Stimulated activated CD4-positive, alpha-beta T cell treated with anti-CD3 and anti-CD28 coated beads, Interleukin-4, amount 100 ng/mL, for 1 hour (primary cell): ENCODE results near the gene TMEM92.

Source experiments
- DNase-seq: peaks from one replicate; pipeline ENCODE4 v3.0.0-alpha.2; 2020

The TMEM92 gene

GRCh38 chr17:50274142-50274896 is at the start of gene TMEM92:
Gene TMEM92, plus strand, starts transcription at chr17:50274466. Its CDS starts 36 bp downstream, at chr17:50274502.
- no peak for DNase-seq

DNA sequence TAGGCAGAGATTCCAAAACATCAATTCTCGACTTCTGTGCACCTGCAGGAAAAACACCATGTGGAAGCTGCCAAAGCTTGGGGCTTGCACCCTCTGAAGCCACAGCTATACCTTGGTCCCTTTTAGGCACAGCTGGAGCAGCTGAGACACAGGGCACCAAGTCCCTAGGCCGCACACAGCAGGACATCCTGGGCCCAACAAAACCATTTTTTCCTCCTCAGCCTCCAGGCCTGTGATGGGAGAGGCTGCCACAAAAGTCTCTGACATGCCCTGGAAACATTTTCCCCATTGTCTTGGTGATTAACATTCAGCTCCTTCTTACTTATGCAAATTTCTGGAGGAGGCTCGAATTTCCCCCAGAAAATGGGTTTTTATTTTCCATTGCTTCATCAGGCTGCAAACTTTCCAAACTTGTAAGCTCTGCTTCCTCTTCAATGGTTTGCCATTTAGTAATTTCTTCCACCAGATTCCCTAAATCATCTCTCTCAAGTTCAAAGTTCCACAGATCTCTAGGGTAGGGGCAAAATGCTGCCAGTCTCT is 48.5 kb upstream of the TMEM92 start:
- no peak for DNase-seq

- DNase-seq = no peak
Measured at GRCh38 chr17:50234581-50234980, 39.7 kb upstream of the TMEM92 start.

DNA sequence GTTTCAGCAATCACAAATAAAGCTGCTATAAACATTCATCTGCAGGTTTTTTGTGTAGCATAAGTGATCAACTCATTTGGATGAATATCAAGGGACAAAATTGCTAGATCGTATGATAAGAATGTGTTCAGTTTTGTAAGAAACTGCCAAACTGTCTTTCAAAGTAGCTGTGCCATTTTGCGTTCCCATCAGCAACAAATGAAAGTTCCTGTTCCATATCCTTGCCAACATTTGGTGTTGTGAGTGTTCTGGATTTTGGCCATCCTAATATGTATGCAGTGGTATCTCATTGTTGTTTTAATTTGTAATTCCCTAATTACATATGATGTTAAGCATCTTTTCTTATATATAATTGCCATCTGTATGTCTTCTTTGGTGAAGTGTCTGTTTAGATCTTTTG is 36.4 kb upstream of the TMEM92 start:
- DNase-seq = no peak

DNA sequence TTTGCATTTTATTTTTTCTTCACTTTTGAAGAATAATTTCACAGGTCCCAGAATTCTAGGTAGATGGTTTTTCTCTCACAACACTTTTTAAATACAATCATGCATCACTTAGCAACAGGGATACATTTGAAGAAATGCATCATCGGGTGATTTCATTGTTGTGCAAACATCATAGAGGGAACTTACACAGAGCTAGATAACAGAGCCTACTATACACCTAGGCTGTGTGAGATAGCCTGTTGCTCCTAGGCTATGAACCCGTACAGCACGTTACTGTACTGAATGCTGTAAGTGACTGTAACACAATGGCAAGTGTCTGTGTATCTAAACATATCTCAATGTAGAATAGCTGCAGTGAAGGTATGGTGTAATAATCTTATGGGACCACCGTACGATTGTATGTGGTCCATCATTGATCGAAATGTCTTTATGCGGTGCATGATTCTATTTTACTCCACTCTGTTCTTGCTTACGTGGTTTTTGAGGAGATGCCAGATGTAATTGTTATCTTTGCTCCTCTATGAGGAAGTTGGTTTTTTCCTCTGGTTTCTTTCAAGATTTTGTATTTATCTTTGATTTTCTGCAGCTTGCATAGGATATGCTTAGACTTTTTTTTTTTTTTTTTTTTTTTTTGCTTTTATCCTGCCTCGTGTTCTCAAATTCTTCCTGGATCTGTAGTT is 35.5 kb upstream of the TMEM92 start:
- no peak for DNase-seq

- DNase-seq = no peak
Measured at GRCh38 chr17:50239937-50240336, 34.3 kb upstream of the TMEM92 start.

DNA sequence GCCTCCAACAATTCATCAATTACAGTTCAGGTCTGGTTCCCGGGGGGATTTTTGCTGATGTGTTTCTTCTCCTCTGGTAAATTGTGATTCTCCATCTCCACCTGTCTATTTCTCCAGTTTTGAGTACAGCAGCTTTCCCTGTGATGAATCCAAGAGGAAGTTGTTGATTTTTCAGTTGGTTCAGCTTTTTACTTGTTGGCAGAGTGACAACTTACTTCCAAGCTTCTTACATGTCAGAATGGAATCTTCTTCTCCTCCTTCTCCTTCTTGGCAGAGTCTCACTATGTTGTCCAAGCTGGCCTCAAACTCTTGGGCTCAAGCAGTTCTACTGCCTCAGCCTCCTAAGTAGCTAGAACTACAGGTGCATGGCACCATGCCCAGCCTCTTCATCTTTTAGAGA is 33.4 kb upstream of the TMEM92 start:
- DNase-seq = no peak

GRCh38 chr17:50241431-50241830 is 32.8 kb upstream of the TMEM92 start:
- no peak for DNase-seq

DNA sequence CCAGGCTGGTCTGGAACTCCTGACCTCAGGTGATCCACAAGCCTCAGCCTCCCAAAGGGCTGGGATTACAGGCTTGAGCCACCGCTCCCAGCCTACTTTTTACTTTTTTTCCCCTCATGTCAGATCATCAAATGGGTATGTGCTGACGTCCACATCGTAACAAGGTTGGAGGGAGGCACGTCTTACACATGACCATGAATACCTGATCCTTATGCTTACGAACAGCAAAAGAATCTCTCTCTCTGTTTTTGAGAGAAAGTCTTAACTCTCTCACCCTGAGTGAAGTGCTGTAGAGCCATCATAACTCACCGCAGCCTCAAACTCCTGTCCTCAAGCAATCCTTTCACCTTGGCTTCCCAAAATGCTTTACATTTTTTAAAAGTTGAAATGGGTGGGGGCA is 29.5 kb upstream of the TMEM92 start:
- DNase-seq = no peak

DNA sequence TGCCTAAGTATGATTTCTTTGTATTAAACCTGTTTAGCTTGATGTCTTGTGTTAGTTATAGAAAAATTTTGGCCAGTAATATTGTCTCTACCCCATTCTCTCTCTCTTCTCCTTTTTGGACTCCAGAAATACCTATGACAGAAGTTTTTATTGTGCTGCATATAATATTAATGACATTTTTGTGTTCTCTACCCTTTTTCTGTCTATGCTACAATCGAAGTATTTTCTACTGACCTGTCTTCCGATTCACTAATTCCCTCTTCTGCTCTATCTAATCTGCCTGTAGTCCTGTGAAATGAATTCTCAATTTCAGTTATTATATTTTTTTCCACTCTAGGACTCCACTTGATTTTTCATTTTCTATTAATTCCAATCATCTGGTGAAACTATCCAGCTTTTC is 26.0 kb upstream of the TMEM92 start:
- no peak for DNase-seq

DNA sequence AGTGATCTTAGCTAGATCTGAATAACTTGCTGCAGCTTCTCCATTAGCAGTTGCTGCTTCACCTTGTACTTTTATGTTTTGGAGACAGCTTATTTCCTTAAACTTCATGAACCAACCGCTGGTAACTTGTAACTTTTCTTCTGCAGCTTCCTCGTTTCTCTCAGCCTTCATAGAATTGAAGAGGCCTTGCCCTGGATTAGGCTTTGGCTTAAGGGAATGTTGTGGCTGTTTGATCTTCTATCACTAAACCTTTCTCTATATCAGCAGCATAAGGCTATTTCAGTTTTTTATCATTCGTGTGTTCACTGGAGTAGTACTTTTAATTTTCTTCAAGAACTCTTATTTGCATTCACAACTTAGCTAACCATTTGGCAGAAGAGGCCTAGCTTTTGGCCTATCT is 21.5 kb upstream of the TMEM92 start:
- DNase-seq = no peak

- no peak for DNase-seq
Measured at GRCh38 chr17:50255766-50256635, 18.3 kb upstream of the TMEM92 start.

DNA sequence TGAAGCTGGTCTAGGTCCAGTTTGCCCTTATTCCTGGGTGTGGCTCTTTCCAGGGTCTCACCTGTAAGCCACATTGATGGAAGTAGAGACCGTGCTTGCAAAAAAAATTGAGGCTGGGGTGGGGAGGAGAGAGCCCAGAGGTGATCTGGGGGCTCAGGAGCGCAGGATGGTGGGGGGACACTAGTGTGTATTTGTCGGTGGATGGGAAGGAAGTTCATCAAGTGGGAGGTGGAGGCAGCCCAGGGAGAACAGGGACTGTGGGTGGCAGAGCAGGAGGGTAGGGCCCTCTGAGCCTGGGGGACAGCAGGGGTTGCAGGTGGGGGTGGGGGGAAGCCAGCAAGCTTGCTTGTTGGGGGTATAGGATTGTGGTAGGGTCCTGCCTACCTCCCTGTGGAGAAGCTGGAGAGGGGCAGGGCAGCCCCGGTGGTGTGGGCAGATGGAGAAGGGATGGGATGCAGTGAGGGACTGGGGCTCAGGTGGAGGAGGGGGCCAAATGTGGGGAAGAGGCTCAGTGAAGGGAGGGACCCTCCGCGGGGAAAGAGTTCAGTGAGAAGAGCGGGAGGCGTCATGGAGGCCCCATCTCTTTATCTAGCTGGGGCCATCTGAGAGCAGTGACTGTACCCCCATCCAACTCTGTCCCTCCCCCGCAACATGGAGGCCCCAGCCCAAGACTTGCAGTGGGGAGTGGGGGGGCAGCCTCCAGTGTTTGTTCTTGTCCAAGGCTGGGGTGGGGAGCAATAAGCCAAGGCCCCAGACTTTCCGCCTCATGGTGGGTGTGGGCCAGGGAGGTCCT is 17.2 kb upstream of the TMEM92 start:
- DNase-seq = no peak

GRCh38 chr17:50257676-50258224 is 16.5 kb upstream of the TMEM92 start:
- no peak for DNase-seq

GRCh38 chr17:50258647-50259476 is 15.4 kb upstream of the TMEM92 start:
- no peak for DNase-seq

GRCh38 chr17:50259477-50260324 is 14.6 kb upstream of the TMEM92 start:
- DNase-seq = no peak

GRCh38 chr17:50260501-50260911 is 13.8 kb upstream of the TMEM92 start:
- DNase-seq = no peak

GRCh38 chr17:50261051-50261915 is 13.0 kb upstream of the TMEM92 start:
- no peak for DNase-seq
